GM12872 (cell line): ENCODE results near the gene ATAD3B.
A peak's percentile ranks its signal among the peaks of the same experiment; 100 is the strongest.

ENCODE experiments used
- CTCF ChIP-seq: IDR thresholded peaks from 3 replicates; pipeline ENCODE4 v1.5.1; 2011; ENCODE audit warnings: low read depth, mild to moderate bottlenecking, low read length, moderate library complexity; ENCODE audit not compliant: insufficient read depth

The ATAD3B gene

GRCh38 chr1:1439546-1440261, 31.9 kb upstream of the ATAD3B start:
- no peak for TF ChIP-seq CTCF

GRCh38 chr1:1440262-1441001, 31.1 kb upstream of the ATAD3B start:
- TF ChIP-seq CTCF: no peak

- TF ChIP-seq CTCF: peak; percentile 93
Observed at GRCh38 chr1:1441002-1441888, 30.3 kb upstream of the ATAD3B start.

- no peak for TF ChIP-seq CTCF
Observed at GRCh38 chr1:1442069-1442770, 29.3 kb upstream of the ATAD3B start.

GRCh38 chr1:1449099-1449739, 22.3 kb upstream of the ATAD3B start, which contains the start of gene ATAD3C:
Gene ATAD3C (plus strand): TSS chr1:1449689. CDS start chr1:1450684, 995 bp downstream.
- TF ChIP-seq CTCF: no peak

- no peak for TF ChIP-seq CTCF
Observed at GRCh38 chr1:1451696-1452364, 19.7 kb upstream of the ATAD3B start.
